HepG2 (cell line): ENCODE data around the gene HEXIM1. TPM values are rescaled to one million over a fixed set of nuclear protein-coding genes. Genes with fewer than 3 reads are reported as not detected.
A peak's percentile ranks its signal among the peaks of the same experiment; 100 is the strongest.

Experiments
- ARNTL ChIP-seq: sonication (generic); formaldehyde crosslinking; IDR thresholded peaks from 2 replicates; pipeline ENCODE4 v1.4.0; 2020; ENCODE audit warnings: mild to moderate bottlenecking, missing genetic modification reagents
- ERF ChIP-seq: IDR thresholded peaks from 2 replicates; pipeline ENCODE4 v1.6.1; 2018; ENCODE audit warnings: missing biosample characterization, missing genetic modification reagents
- GMEB1 ChIP-seq: sonication (generic); formaldehyde crosslinking; IDR thresholded peaks from 2 replicates; pipeline ENCODE4 v1.5.1; 2020; ENCODE audit warnings: missing genetic modification reagents, mild to moderate bottlenecking, borderline replicate concordance
- KDM6A ChIP-seq: IDR thresholded peaks from 2 replicates; pipeline ENCODE4 v1.6.1; 2016; ENCODE audit warnings: low read depth
- KLF12 ChIP-seq: sonication (generic); formaldehyde crosslinking; IDR thresholded peaks from 2 replicates; pipeline ENCODE4 v1.4.0; 2020; ENCODE audit warnings: missing genetic modification reagents, borderline replicate concordance
- KLF9 ChIP-seq: IDR thresholded peaks from 2 replicates; pipeline ENCODE4 v1.6.1; 2016; ENCODE audit warnings: low read depth
- MIER3 ChIP-seq: IDR thresholded peaks from 2 replicates; pipeline ENCODE4 v1.6.1; 2016; ENCODE audit warnings: missing compliant biosample characterization, borderline replicate concordance
- NCOA5 ChIP-seq: sonication (generic); formaldehyde crosslinking; IDR thresholded peaks from 2 replicates; pipeline ENCODE4 v1.4.0; 2020; ENCODE audit warnings: missing genetic modification reagents
- NFYC ChIP-seq: IDR thresholded peaks from 2 replicates; pipeline ENCODE4 v1.6.1; 2016; ENCODE audit warnings: missing genetic modification reagents, missing compliant biosample characterization
- RFX5 ChIP-seq: IDR thresholded peaks from 2 replicates; pipeline ENCODE4 v1.6.1; 2011; ENCODE audit warnings: low read depth, low read length, improper control_type of control experiment
- SMAD9 ChIP-seq: sonication (generic); formaldehyde crosslinking; IDR thresholded peaks from 2 replicates; pipeline ENCODE4 v1.5.1; 2020; ENCODE audit warnings: mild to moderate bottlenecking, missing genetic modification reagents
- TBL1XR1 ChIP-seq: fragments of 150-350 bp; IDR thresholded peaks from 2 replicates; pipeline ENCODE4 v1.6.1; 2014; ENCODE audit warnings: borderline replicate concordance, low read length; ENCODE audit not compliant: partially characterized antibody
- TCF12 ChIP-seq, 2 experiments: fragments of 450-650 bp in 1 of 2; sonication (generic) in 1 of 2; formaldehyde crosslinking in 1 of 2; IDR thresholded peaks; 2 replicates each; pipeline versions ENCODE4 v1.6.1 to v1.8.0; 2017 to 2022; ENCODE audit warnings: antibody characterized with exemption in 1 of 2, mild to moderate bottlenecking in 1 of 2, missing genetic modification reagents in 1 of 2, moderate library complexity in 1 of 2
- TFDP1 ChIP-seq: IDR thresholded peaks from 2 replicates; pipeline ENCODE4 v1.6.1; 2016; ENCODE audit warnings: missing compliant biosample characterization, missing genetic modification reagents, borderline replicate concordance
- ZBTB42 ChIP-seq: sonication (generic); formaldehyde crosslinking; IDR thresholded peaks from 2 replicates; pipeline ENCODE4 v1.5.0; 2020; ENCODE audit warnings: mild to moderate bottlenecking, missing genetic modification reagents
- ZFP82 ChIP-seq: sonication (generic); formaldehyde crosslinking; IDR thresholded peaks from 2 replicates; pipeline ENCODE4 v1.5.1; 2020; ENCODE audit warnings: mild to moderate bottlenecking, missing genetic modification reagents, borderline replicate concordance
- ZMAT3 ChIP-seq: sonication (generic); formaldehyde crosslinking; conservative IDR thresholded peaks from 2 replicates; pipeline ENCODE4 v1.7.0; 2021; ENCODE audit warnings: missing genetic modification reagents
- ZNF20 ChIP-seq: sonication (generic); formaldehyde crosslinking; IDR thresholded peaks from 2 replicates; pipeline ENCODE4 v1.4.0; 2020; ENCODE audit warnings: mild to moderate bottlenecking, moderate library complexity, missing genetic modification reagents
- ZNF33A ChIP-seq: sonication (generic); formaldehyde crosslinking; IDR thresholded peaks from 2 replicates; pipeline ENCODE4 v1.5.1; 2020; ENCODE audit warnings: missing genetic modification reagents, mild to moderate bottlenecking, moderate library complexity, borderline replicate concordance
- ZNF367 ChIP-seq: sonication (generic); formaldehyde crosslinking; IDR thresholded peaks from 2 replicates; pipeline ENCODE4 v1.4.0; 2020; ENCODE audit warnings: missing genetic modification reagents, borderline replicate concordance
- ZNF496 ChIP-seq: sonication (generic); formaldehyde crosslinking; IDR thresholded peaks from 2 replicates; pipeline ENCODE4 v1.8.1; 2023; ENCODE audit warnings: mild to moderate bottlenecking, moderate library complexity, missing genetic modification reagents; ENCODE audit not compliant: insufficient replicate concordance
- polyA plus RNA-seq, 8 experiments: library from polyadenylated mRNA; depleted of rRNA in 3 of 8; stranded (reverse) in 7 of 8; unstranded in 1 of 8; fragments of >200 nt; fragmentation: Illumina TruSeq in 4 of 8; extraction: Trizol in 4 of 8; gene quantifications; 2 replicates each; pipeline versions ENCODE4 v1.2.1 to v1.2.3, GENCODE V29; 2011 to 2016; ENCODE audit warnings: low read depth in 4 of 8, missing spikeins in 1 of 8, mixed read lengths in 1 of 8; ENCODE audit not compliant: insufficient read depth in 1 of 8
- total RNA-seq, 5 experiments: library from RNA; depleted of rRNA; stranded (reverse); fragments of >200 nt; fragmentation: Illumina TruSeq; extraction: Trizol; gene quantifications; 2 replicates each; pipeline ENCODE4 v1.2.3, GENCODE V29; 2016; ENCODE audit warnings: low read depth in 1 of 5
- TF ChIP-seq, protein P1 (sequence below): sonication (generic); formaldehyde crosslinking; IDR thresholded peaks from 2 replicates; pipeline ENCODE4 v1.4.0; 2020; ENCODE audit warnings: missing genetic modification reagents, borderline replicate concordance

HEXIM1 gene
- total and polyA plus RNA-seq, 2 of the 13 experiments (the other 11 are each of a cell fraction or from before 2014, with no cell fraction given), result 10.5 to 16.6 TPM

DNA sequence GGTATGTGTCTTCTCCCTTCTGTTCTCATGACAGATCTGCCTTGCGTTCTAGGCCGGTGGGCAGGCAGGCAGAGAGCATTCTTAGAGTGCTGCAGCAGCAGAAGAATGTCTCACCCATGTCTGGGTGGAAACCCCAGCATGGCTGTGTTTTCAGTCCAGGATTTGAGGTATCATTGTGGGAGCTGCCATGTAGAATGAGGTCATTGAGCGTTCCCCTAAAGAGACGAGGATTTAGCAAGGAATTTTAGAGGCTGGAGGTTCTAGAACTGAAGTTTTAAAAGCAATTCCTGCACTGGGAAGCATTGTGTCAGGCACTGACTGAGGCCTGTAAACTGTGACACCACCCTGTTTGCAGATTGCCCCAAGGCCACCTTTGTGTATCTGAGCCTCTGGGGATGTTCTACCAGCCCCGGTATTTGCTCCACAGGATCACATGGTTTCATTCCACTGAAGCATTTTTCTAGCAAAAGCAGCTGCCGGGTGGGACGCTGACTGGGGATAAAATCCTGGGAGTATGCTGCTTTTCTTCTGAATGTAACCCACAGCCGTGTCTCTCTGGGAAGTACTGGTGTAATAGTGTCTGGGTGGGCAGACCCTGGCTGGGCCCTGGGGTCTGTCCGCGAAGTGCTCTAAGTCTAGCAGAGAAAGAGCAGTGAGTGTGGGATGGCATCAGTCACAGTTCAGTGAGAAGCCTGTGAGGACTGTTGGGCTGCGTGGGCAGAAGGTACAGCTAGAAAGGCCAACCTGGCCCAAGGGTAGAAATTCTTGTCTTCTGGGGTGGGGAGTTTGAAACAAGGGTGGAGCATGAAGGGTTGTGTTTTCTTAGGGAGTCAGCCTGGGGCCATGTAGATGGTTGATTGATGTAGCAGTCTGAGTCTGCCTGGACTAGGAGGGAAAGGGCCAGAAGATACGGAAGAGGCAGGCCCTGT lies 46.1 kb upstream of the HEXIM1 start (continued):
- TF ChIP-seq, protein P1, sequence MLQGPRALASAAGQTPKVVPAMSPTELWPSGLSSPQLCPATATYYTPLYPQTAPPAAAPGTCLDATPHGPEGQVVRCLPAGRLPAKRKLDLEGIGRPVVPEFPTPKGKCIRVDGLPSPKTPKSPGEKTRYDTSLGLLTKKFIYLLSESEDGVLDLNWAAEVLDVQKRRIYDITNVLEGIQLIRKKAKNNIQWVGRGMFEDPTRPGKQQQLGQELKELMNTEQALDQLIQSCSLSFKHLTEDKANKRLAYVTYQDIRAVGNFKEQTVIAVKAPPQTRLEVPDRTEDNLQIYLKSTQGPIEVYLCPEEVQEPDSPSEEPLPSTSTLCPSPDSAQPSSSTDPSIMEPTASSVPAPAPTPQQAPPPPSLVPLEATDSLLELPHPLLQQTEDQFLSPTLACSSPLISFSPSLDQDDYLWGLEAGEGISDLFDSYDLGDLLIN, result no peak
- no peak for TF ChIP-seq ZNF33A
- TF ChIP-seq GMEB1 (CRISPR knock-in tag), result no peak
- peak; percentile 42; the same call in 1 of the 2 replicates for TF ChIP-seq ERF (CRISPR knock-in tag)
- no peak for TF ChIP-seq ZNF496 (CRISPR knock-in tag)
- no peak for TF ChIP-seq KLF9 (CRISPR knock-in tag)
- no peak for TF ChIP-seq ZNF367 (CRISPR knock-in tag)
- TF ChIP-seq RFX5, result 0 out of 2 replicates have a peak, but pooled peaks have one; percentile 17
- TF ChIP-seq NFYC (CRISPR knock-in tag), result 0 out of 2 replicates have a peak, but pooled peaks have one; percentile 20
- TF ChIP-seq ZFP82 (CRISPR knock-in tag), result no peak
- no peak for TF ChIP-seq ZBTB42 (CRISPR knock-in tag)
- 0 out of 2 replicates have a peak, but pooled peaks have one; percentile 27 for TF ChIP-seq ZMAT3 (CRISPR knock-in tag)
- TF ChIP-seq MIER3 (CRISPR knock-in tag), result no peak
- no peak for TF ChIP-seq ARNTL
- TF ChIP-seq TCF12 (IDR thresholded peaks at IDR 0.05), result no peak
- TF ChIP-seq TCF12 (CRISPR knock-in tag; IDR thresholded peaks at IDR 0.05), result no peak
- TF ChIP-seq TFDP1 (CRISPR knock-in tag), result no peak
- no peak for TF ChIP-seq TBL1XR1
- TF ChIP-seq KLF12 (CRISPR knock-in tag), result no peak
- no peak for TF ChIP-seq KDM6A (CRISPR knock-in tag)
- TF ChIP-seq NCOA5 (CRISPR knock-in tag), result no peak
- no peak for TF ChIP-seq ZNF20 (CRISPR knock-in tag)
- no peak for TF ChIP-seq SMAD9
